Neuronal stem cell (in vitro differentiated cells): ENCODE data around the gene GREM2.

Experiments
- DNase-seq: peaks from one replicate; pipeline ENCODE4 v3.0.0-alpha.2; 2013; ENCODE audit warnings: low spot score
- H2AFZ ChIP-seq: one replicate; pipeline ENCODE4 v1.6.1; 2013; ENCODE audit warnings: mild to moderate bottlenecking, low read length, inconsistent platforms
- H2AK5ac ChIP-seq: 2 replicates; pipeline ENCODE4 v1.6.1; 2013; ENCODE audit warnings: low read depth, mild to moderate bottlenecking, inconsistent platforms, low read length, moderate library complexity, mixed read lengths
- H2BK120ac ChIP-seq: 2 replicates; pipeline ENCODE4 v1.6.1; 2013; ENCODE audit warnings: low read depth, mild to moderate bottlenecking, inconsistent platforms, low read length, moderate library complexity, mixed read lengths
- H2BK12ac ChIP-seq: one replicate; pipeline ENCODE4 v1.6.1; 2013; ENCODE audit warnings: low read length, inconsistent platforms
- H2BK15ac ChIP-seq: 2 replicates; pipeline ENCODE4 v1.6.1; 2013; ENCODE audit warnings: mild to moderate bottlenecking, low read length, inconsistent platforms, mixed read lengths
- H2BK5ac ChIP-seq: one replicate; pipeline ENCODE4 v1.6.1; 2013; ENCODE audit warnings: inconsistent platforms, mild to moderate bottlenecking, low read length, moderate library complexity
- H3K14ac ChIP-seq: one replicate; pipeline ENCODE4 v1.6.1; 2013; ENCODE audit warnings: low read length, inconsistent platforms
- H3K18ac ChIP-seq: 2 replicates; pipeline ENCODE4 v1.6.1; 2013; ENCODE audit warnings: low read length, inconsistent platforms
- H3K23ac ChIP-seq: 2 replicates; pipeline ENCODE4 v1.6.1; 2013; ENCODE audit warnings: low read depth, mild to moderate bottlenecking, mixed read lengths, low read length, inconsistent platforms; ENCODE audit not compliant: poor library complexity
- H3K27ac ChIP-seq: replicated peaks from 3 replicates; pipeline ENCODE4 v1.5.1; 2013; ENCODE audit warnings: low read length, inconsistent platforms
- H3K27me3 ChIP-seq, 3 experiments: 2 replicates each; pipeline ENCODE4 v1.6.1; 2013; ENCODE audit warnings: low read length in 3 of 3, mild to moderate bottlenecking in 2 of 3, inconsistent platforms in 1 of 3, low read depth in 1 of 3, mixed read lengths in 1 of 3, moderate library complexity in 1 of 3; ENCODE audit not compliant: control insufficient read depth in 3 of 3, insufficient read depth in 3 of 3
- H3K36me3 ChIP-seq, 2 donors: replicated peaks in 1 of 2; 2 replicates each; pipeline ENCODE4 v1.6.1; 2013; ENCODE audit warnings: low read length in 2 of 2; ENCODE audit not compliant: control insufficient read depth in 2 of 2, insufficient read depth in 2 of 2
- H3K4ac ChIP-seq: 2 replicates; pipeline ENCODE4 v1.6.1; 2013; ENCODE audit warnings: inconsistent platforms, mild to moderate bottlenecking, low read length, moderate library complexity
- H3K4me1 ChIP-seq, 2 donors: 1 replicate in 1 of 2; 2 replicates in 1 of 2; pipeline ENCODE4 v1.6.1; 2013; ENCODE audit warnings: low read length in 2 of 2, low read depth in 1 of 2; ENCODE audit not compliant: control insufficient read depth in 2 of 2, insufficient read depth in 1 of 2
- H3K4me2 ChIP-seq: one replicate; pipeline ENCODE4 v1.6.1; 2013; ENCODE audit warnings: mild to moderate bottlenecking, low read length, inconsistent platforms; ENCODE audit not compliant: insufficient read depth, poor library complexity, severe bottlenecking
- H3K4me3 ChIP-seq, 2 donors: 2 replicates each; pipeline ENCODE4 v1.5.1; 2013; ENCODE audit warnings: low read length in 2 of 2, mild to moderate bottlenecking in 2 of 2, inconsistent platforms in 1 of 2, moderate library complexity in 1 of 2
- H3K79me1 ChIP-seq: one replicate; pipeline ENCODE4 v1.6.1; 2013; ENCODE audit warnings: low read depth, mild to moderate bottlenecking, inconsistent platforms, low read length, moderate library complexity
- H3K9ac ChIP-seq: one replicate; pipeline ENCODE4 v1.6.1; 2013; ENCODE audit warnings: mild to moderate bottlenecking, low read depth, low read length, inconsistent platforms; ENCODE audit not compliant: poor library complexity
- H3K9me3 ChIP-seq, 2 donors: replicated peaks in 1 of 2; 2 replicates each; pipeline versions ENCODE3 to v1.6.1; 2013; ENCODE audit warnings: low read length in 2 of 2, mild to moderate bottlenecking in 2 of 2, inconsistent platforms in 1 of 2, low read depth in 1 of 2, mixed read lengths in 1 of 2, moderate library complexity in 1 of 2; ENCODE audit not compliant: control insufficient read depth in 2 of 2, insufficient read depth in 1 of 2
- H4K8ac ChIP-seq: one replicate; pipeline ENCODE4 v1.6.1; 2013; ENCODE audit warnings: low read depth, mild to moderate bottlenecking, inconsistent platforms, low read length, moderate library complexity
- H4K91ac ChIP-seq: one replicate; pipeline ENCODE4 v1.6.1; 2013; ENCODE audit warnings: low read length, low read depth, mild to moderate bottlenecking, inconsistent platforms; ENCODE audit not compliant: poor library complexity
- WGBS, 2 donors: extraction: QIAGEN DNeasy Blood & Tissue Kit; methylation state at CpG; one replicate each; pipeline ENCODE4 v1.1.7; 2013; ENCODE audit warnings: missing lambda C conversion rate in 2 of 2, mixed read lengths in 1 of 2; ENCODE audit not compliant: insufficient read length in 2 of 2, insufficient replicate concordance in 1 of 2; ENCODE audit errors: extremely low coverage in 2 of 2; 5-methylcytosine and 5-hydroxymethylcytosine counted together

The GREM2 gene

DNA sequence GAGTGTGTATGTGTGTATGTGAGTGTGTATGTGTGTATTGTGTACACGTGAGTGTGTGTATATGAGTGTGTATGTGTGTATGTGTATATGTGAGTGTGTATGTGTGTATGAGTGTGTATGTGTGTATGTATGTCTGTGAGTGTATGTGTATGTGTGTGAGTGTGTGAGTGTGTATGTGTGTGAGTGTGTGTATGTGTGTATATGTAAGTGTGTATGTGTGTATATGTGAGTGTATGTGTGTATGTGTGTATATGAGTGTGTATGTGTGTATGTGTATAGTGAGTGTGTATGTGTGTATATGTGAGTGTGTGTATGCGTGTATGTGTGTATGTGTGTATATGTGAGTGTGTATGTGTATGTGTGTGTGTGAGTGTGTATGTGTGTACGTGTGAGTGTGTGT is 49.2 kb downstream of the GREM2 start:
- H3K23ac ChIP-seq, result no peak overlapping the region
- H2AFZ ChIP-seq, result no peak overlapping the region
- H2BK5ac ChIP-seq, result no peak overlapping the region
- H3K9ac ChIP-seq, result no peak overlapping the region
- H2BK15ac ChIP-seq, result no peak overlapping the region
- no peaks in the 10 kb centered on the region for H3K36me3 ChIP-seq
- peak overlapping the region in 1 of 2 donors; percentile 22 for H3K4me3 ChIP-seq
- H3K14ac ChIP-seq, result no peak overlapping the region
- no peak overlapping the region for H3K4me2 ChIP-seq
- H4K8ac ChIP-seq, result no peak overlapping the region
- no peak overlapping the region for H3K4ac ChIP-seq
- H3K27me3 ChIP-seq, result peaks cover 0 to 3% (median 0%) of the 10 kb centered on the region in 3 experiments
- no peak for DNase-seq
- WGBS, 2 donors, result 98 to 100% methylated on average over 2 to 3 of the region's 3 CpGs
- peak overlapping the region; percentile 18 for H4K91ac ChIP-seq
- no peak overlapping the region for H3K18ac ChIP-seq
- H3K27ac ChIP-seq, result no peak overlapping the region
- no peaks in the 10 kb centered on the region for H3K4me1 ChIP-seq
- H2AK5ac ChIP-seq, result no peak overlapping the region
- H3K79me1 ChIP-seq, result no peaks in the 10 kb centered on the region
- no peak overlapping the region for H2BK12ac ChIP-seq
- peaks cover 0 to 3% of the 10 kb centered on the region in 2 donors for H3K9me3 ChIP-seq
- no peak overlapping the region for H2BK120ac ChIP-seq

DNA sequence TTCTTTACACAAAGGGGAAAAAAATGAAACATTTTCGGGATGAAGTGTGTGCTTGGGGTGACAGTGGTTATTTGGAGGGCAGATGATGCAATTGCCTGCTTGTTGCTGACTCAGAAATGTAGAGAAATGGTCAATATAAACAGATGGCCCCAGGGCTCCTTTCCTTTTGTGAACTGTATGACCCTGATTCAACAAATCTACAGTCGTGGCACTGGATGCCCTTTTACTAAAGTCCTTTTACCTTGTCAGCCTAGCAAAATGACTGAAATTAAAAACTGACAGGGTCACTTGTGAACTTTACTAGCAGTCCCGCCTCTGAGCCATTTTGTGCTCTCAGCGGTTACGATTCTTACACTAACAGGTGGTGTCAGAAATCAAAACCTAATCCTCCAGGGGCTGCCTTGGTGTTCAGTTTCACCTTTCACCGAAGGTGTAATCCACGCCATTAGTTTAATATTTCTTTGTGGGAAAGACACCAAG is 49.8 kb downstream of the GREM2 start:
- H2AFZ ChIP-seq, result peak overlapping the region; percentile 11
- no peaks in the 10 kb centered on the region for H3K36me3 ChIP-seq
- no peak overlapping the region for H4K8ac ChIP-seq
- no peak overlapping the region for H2BK12ac ChIP-seq
- H3K27me3 ChIP-seq, result peaks cover 0 to 3% (median 0%) of the 10 kb centered on the region in 3 experiments
- no peak overlapping the region for H2BK15ac ChIP-seq
- no peak overlapping the region for H2AK5ac ChIP-seq
- no peak overlapping the region for H3K27ac ChIP-seq
- H3K79me1 ChIP-seq, result no peaks in the 10 kb centered on the region
- H3K9ac ChIP-seq, result no peak overlapping the region
- no peak overlapping the region for H3K4me2 ChIP-seq
- no peak overlapping the region for H2BK5ac ChIP-seq
- H3K18ac ChIP-seq, result no peak overlapping the region
- no peak overlapping the region for H3K4me3 ChIP-seq
- H3K23ac ChIP-seq, result no peak overlapping the region
- no CpG with 5 or more reads among the region's 7 CpGs for WGBS, 2 donors
- H3K9me3 ChIP-seq, result peaks cover 0 to 3% of the 10 kb centered on the region in 2 donors
- H3K4ac ChIP-seq, result no peak overlapping the region
- no peak overlapping the region for H2BK120ac ChIP-seq
- H3K14ac ChIP-seq, result no peak overlapping the region
- no peak for DNase-seq
- H4K91ac ChIP-seq, result no peak overlapping the region
- no peaks in the 10 kb centered on the region for H3K4me1 ChIP-seq

DNA sequence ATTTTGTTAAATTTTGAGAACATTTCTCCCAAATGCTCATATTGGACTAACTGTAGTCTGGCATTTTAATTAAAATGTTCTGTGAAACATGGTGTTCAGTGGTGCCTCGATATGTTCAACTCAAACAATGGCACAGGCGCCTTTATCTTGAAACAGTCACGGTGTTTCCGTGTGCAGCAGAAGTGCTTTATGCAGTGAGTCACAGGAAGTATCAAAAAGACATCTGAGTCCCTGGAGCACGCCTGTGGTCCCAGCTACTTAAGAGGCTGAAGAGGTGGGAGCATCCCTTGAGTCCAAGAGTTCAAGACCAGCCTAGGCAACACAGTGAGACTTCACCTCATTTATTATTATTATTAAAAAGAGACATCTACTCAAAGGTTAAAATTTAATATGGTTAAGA is 52.2 kb downstream of the GREM2 start:
- Histone ChIP-seq H3K23ac (no peak overlapping the region), H4K8ac (no peak overlapping the region)

DNA sequence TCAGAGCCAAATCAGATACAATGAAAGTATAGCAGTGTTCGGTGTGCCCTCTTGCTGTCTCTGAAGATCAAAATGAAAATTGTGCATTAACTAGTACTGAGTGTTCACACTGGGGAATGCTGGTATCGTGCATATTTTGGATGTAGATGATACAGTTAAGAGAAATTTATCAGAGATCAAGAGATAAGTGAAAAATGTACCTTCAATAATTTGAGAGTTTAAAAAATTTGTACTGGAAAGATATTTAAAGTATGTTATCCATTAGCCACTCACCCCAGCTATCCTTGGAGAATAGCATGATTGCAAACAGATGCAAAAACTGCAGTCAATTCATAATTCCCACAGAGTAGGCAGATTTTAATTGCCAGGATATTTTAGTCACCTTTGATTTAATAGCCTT is 56.4 kb downstream of the GREM2 start:
- Histone ChIP-seq H3K4me2 (no peak overlapping the region), H2BK120ac (no peak overlapping the region), H3K18ac (no peak overlapping the region), H2BK12ac (no peak overlapping the region), H4K8ac (no peak overlapping the region), H2AK5ac (no peak overlapping the region), H2AFZ (no peak overlapping the region), H3K4ac (no peak overlapping the region), H3K23ac (no peak overlapping the region), H3K4me1 (no peaks in the 10 kb centered on the region), H2BK15ac (no peak overlapping the region), H4K91ac (no peak overlapping the region), H3K9me3 (no peaks in the 10 kb centered on the region), H3K4me3 (no peak overlapping the region), H3K27ac (no peak overlapping the region), H3K27me3 (no peaks in the 10 kb centered on the region), H3K9ac (no peak overlapping the region), H2BK5ac (no peak overlapping the region), H3K79me1 (no peaks in the 10 kb centered on the region), H3K36me3 (no peaks in the 10 kb centered on the region), H3K14ac (no peak overlapping the region)
- DNase-seq, result no peak
- WGBS, 2 donors, result no CpG with 5 or more reads among the region's 2 CpGs

More for the DNA sequence above, 52.2 kb downstream of the GREM2 start:
- Histone ChIP-seq H2BK120ac (no peak overlapping the region), H3K18ac (no peak overlapping the region), H3K4me3 (no peak overlapping the region), H3K9ac (no peak overlapping the region), H2BK5ac (peak overlapping the region; percentile 56), H2AK5ac (no peak overlapping the region), H3K4ac (no peak overlapping the region), H2BK15ac (no peak overlapping the region), H2BK12ac (no peak overlapping the region), H2AFZ (no peak overlapping the region), H3K9me3 (peaks cover 0 to 3% of the 10 kb centered on the region in 2 donors), H3K36me3 (no peaks in the 10 kb centered on the region), H3K14ac (no peak overlapping the region), H3K79me1 (no peaks in the 10 kb centered on the region), H3K4me2 (no peak overlapping the region), H3K4me1 (no peaks in the 10 kb centered on the region), H3K27me3 (peaks cover 0 to 3% (median 0%) of the 10 kb centered on the region in 3 experiments), H4K91ac (no peak overlapping the region), H3K27ac (no peak overlapping the region)
- DNase-seq, result no peak
- no CpG with 5 or more reads among the region's 5 CpGs for WGBS, 2 donors
